Measurements from ENCODE around the gene ZNF579.
A peak's percentile ranks its signal among the peaks of the same experiment; 100 is the strongest.
"Not testable (repeated sequence)": the region's sequence is repeated elsewhere in the genome, so short reads cannot be mapped to it uniquely, and the experiment has no call there.

ZNF579 gene

DNA sequence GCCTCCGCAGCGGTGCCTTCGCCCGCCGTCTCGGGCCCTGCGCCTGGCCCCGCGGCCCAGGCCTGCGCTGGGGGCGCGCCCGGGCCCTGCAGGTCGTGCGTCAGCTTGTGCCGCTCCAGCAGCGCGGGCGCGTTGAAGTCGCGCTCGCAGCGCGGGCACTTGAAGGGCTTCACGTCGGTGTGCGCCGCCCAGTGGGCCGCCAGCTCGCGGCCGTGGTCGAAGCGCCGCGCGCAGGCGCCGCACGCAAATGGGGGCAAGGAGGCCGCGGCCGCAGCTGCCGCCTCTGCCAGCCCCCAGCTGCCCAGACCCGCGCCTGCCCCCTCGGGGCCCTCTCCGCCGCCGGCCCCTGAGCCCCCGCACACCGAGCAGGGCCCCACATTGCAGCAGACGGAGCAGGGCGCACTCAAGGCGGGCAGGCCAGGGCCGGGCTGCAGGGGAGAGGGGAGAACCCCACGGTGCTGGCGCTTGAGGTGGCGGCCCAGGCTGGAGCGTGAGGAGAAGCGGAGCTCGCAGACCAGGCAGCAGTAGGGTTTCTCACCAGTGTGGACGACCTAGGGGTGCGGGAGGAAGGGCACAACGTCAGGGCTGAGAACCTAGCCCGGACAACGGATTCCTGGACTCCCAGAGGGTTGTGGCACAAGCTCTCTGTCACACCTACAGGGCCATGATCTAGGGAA is 12.6 kb upstream of the ZNF579 start:
- no peak for DNase-seq

DNA sequence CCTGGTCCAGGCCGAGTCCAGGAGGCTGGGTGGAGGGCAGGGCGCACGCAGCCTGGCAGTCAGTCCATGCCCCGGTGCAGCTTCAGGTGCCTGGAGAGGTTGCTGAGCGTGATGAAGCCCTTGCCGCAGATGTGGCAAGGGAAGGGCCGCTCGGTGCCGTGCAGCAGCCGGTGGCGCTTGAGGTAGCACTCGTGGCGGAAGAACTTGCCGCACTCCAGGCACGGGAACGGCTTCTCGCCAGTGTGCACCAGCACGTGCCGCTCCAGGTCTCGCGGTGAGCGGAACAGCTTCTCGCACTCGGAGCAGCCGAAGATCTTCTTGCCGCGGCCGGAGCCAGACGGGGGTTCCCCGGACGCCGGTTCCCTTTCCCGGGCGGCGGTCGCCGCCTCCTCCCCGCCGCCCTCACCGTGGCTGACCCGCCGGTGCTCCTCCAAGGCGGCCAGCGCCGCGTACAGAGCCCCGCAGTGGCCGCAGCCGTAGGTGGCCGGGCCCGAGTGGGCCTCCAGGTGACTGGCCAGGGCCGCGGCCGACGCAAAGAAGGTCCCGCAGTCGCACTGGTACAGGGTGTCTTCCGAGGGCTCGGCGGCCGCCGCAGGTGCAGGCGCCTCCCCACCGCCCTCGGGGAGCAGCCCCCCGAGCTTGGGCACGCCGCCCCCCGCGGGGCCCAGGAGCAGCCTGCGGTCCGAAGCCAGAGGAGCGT is 11.9 kb upstream of the ZNF579 start:
- DNase-seq = no peak

DNA sequence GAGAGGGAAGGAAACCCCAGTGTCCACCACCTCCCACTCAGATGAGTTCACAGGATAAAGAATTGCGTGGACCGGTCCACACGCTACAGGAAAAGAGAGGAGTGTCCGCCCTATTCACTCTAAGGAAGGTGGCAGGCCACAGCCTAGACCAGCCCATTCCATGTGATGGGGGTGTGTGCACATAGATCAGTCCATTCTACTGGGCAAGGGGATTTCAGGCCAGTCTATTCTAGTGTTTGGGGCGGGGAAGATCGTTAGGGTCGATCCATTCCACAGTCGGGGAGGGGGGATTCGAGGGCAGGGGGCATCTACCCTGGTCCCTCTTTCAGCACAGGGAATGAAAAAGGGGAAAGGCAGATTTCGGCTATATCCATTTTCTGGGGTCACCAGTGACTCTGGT is 10.9 kb upstream of the ZNF579 start:
- DNase-seq = no peak

DNA sequence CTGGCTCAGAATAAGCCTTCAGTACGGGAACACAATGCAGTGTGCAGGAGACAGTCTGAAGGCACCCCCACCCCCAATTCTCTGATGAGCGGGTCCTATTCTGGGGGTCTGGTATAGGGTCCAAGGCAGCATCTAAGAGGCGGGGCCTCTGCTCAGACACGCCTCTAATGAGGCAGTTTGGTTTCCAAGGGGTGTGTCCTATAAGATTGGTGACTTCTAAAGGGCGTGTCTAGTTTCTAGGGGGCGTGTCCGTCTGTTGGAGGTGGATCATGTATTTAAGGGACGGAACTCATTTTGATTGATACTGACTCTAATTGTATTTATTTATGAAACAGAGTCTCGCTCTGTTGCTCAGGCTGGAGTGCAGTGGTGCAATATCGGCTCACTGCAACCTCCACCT is 10.0 kb upstream of the ZNF579 start:
- DNase-seq = no peak

DNA sequence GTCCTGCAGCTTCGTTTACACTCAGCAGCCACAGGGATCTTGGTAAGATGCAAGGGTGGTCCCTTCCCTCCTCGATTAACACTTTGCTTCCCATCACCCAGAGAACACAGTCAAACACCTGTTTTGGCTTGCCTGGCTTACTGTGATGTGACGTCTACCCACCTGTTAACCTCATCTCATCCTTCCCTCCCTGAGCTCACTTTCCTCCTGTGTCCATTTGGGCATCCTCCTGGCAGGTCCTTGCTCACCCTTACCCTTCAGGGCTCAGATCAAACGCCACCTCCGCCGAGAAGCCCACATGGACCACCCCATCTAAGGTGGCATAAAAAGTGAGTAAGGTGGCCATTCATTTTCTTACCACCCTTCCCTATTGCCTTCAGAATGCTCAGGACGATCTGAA is 9.5 kb upstream of the ZNF579 start:
- no peak for DNase-seq

DNA sequence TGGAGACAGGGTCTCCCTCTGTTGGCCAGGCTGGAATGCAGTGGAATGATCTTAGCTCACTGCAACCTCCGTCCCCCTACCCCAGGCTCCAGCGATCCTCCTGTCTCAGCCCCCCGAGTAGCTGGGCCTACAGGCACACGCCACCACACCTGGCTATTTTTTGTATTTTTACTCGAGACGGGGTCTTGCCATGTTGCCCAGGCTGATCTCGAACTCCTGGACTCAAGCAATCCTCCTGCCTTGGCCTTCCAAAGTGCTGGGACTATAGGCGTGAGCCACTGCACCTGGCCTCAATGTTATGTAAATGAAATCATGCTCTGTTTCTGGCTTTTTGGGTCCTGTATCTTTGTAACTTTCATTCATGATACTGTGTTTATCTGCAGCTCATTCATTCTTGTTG is 8.1 kb upstream of the ZNF579 start:
- DNase-seq = no peak

DNA sequence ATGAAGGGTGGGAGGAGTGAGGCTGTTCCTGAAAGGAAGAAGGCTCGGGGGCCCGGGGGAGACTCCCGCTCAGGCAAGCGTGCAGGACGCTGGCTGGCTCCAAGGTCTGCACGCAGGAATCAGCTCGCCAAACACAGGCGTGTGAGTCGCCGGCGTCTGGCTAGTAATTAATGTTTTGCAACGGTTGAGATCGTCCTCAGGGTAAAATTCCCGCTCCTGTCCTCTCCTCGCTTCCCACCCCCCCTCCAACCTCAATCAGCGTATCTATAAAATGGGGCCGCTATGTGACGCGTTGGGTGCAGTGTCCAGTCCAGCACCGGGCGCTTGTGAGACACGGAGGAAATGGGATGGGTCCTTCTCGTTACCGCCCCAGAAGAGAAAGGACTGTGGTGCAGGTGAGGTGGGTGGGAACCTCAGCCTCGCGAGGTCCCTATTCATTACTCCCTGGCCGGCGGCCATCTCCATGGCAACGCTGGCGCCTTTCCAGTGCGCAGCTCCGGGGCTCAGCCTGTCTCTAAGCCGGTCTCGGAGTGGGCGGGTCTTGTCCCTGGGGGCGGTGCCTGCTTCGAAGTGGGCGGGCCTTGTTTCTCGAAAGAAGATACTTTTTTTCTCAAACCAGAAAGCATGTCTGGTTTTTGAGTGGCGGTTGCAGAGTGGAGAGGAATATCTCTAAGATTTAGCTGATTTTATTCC is 6.5 kb upstream of the ZNF579 start:
- DNase-seq = peak; percentile 77

DNA sequence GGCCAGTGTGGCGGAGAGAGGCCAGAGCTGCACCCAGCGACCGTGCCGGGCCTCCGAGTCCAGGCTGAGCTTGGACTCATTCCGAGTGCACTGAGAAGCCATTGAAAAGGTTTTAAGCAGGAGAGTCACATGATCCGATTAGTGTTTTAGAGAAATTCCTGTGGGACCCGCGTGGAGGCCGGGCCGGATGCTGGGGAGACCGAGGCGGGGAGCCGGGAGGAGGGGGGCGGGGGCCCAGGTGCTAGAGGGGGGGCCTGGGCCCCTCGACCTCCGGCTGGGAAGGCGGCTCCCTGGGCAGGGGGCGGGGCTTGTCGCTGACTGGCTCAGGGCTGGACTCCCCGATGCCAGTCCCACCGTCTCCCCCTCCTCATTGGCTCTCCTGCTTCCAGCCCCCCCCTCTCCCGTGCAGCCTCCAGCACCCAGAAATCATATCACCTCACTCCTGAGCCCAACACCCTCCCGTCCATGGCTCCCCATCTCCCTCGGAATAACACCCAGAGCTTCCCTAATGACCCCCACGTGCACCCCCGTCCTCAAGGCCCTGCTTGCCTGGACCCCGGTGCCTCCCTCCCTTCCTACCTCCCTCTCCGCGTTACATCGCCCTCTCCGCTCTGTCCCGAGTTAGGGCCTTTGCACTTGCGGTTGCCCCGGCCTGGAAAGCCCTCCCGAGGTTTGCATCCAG is 5.2 kb upstream of the ZNF579 start:
- DNase-seq = no peak

DNA sequence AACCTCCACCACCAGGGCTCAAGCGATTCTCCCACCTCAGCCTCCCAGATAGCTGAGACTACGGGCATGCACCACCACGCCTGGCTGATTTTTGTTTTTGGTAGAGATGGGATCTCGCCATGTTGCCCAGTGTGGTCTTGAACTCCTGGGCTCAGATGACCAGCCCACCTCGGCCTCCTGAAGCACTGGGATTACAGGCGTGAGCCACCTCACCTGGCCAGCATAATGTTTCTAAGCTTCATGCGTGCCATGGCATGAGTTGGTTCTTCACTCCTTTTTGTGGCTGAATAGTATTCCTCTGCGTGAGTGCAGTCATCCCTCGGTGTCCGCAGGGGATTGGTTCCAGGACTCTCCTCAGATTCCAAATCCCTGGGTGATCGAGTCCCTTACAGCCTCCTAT is 4.2 kb upstream of the ZNF579 start:
- no peak for DNase-seq

DNA sequence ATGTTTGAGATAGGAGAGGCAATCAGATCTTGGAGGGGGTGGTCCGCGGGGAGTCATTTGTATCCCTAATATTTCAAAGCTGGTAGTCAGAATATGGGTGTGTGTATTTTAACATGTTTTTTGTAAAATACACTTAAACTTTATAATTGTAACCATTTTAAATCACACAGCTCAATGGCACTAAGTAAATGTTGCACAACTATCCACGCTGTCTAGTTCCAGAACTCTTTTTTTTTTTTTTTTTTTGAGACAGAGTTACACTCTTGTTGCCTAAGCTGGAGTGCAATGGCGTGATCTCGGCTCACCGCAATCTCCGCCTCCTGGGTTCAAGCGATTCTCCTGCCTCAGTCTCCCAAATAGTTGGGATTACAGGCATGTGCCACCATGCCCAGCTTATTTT is 3.2 kb upstream of the ZNF579 start:
- not testable (repeated sequence) for DNase-seq

DNA sequence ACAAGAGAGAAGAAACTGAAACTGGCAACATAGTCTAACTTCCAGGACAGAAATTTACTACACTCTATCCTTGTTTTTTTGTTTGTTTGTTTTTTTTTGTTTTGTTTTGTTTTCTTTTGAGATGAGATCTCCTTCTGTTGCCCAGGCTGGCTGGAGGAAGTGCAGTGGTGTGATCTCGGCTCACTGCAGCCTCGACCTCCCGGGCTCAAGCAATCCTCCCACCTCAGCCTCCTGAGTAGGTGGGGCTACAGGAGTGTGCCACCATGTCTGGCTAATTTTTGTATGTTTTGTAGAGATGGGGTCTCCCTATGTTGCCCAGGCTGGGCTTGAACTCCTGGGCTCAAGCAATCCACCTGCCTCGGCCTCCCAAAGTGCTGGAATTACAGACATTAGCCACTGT is 1.6 kb upstream of the ZNF579 start:
- DNase-seq = not testable (repeated sequence)

DNA sequence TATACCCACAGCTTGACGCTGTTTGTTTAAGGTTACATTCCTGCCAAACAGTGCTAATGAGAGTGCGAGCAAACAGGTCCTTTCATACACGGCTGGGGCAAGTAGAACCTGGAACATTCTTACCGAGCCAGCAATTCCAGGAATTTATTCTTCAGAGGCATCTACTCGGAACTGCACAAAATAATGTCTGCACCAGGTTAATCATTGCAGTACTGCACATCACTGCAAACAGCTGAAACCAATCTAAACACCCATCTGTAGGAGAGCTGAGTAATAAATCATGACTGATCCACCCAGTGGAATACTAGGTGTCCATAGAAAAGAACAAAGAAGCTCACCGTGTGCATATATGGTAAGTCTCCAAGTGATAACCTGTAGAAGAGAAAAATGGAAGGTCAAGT is 1.2 kb upstream of the ZNF579 start:
- DNase-seq = no peak

DNA sequence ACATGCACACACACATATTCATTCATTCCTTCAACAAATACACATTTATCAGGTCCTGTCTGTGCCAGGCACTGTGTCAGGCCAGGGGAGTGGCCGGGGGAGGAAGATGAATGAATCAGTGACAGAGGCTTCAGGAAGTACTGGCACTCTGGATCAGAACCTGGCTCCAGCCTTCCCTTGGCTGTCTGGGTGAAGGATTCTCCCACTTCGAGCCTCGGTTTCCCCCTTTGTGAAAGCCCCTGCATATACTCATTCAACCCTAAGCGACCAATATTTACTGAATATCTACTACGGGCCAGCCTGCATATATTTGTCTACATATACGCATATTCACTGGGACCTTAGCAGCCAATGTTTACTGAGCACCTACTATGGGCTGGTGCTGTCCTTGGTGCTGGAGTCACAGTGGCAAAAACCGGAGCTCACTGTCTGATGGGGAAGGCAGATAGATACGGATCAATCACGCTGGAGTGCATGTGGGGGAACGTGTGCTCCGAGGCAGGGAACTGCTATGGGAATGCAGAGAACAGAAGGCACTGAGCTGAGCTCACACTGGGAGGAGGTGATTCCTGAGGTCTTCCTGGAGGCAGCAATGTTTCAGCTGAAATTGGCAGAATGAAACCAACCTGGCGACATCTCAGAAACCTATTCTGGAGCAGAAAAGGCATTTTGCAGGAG is 636 bp upstream of the ZNF579 start:
- DNase-seq = no peak

DNA sequence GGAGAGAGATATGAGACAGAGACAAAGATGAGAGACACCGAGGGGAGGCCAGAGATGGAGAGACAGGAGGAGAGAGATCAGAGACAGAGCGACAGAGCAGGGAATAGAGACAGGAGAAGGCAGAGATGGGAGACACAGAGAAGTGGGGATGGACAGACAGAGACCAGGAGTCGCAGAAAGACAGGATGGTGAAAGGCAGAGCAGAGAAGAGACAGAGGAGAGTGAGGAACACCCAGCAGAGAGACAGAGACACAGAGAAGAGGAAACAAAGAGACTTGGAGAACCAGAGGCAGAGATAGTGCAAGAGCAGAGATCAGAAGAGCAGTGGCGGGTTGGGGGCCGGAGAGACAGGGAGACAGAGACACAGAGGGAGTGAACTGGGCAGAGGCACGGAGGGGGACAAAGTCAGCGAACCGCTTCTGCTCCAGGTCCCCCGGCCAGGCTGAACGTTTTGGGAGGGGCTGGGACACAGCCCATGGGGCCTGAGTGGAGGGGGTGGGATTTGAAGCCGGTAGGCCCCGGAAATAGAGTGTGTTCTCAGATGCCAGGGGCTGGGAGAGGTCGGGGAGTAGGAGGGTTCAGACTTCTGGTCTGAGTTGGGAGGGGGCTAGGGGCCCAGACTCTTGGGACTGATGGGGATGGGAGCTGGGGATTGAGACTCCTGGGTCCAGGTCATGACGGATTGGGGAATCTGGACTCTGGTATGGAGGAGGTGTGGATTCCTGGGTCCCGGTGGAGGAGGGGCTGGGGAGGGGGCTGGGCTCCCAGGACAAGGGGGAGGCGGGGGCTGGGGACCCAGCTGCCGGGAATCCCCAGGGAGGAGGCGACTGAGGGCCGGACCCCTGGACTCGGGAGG is 654 bp downstream of the ZNF579 start:
- no peak for DNase-seq

DNA sequence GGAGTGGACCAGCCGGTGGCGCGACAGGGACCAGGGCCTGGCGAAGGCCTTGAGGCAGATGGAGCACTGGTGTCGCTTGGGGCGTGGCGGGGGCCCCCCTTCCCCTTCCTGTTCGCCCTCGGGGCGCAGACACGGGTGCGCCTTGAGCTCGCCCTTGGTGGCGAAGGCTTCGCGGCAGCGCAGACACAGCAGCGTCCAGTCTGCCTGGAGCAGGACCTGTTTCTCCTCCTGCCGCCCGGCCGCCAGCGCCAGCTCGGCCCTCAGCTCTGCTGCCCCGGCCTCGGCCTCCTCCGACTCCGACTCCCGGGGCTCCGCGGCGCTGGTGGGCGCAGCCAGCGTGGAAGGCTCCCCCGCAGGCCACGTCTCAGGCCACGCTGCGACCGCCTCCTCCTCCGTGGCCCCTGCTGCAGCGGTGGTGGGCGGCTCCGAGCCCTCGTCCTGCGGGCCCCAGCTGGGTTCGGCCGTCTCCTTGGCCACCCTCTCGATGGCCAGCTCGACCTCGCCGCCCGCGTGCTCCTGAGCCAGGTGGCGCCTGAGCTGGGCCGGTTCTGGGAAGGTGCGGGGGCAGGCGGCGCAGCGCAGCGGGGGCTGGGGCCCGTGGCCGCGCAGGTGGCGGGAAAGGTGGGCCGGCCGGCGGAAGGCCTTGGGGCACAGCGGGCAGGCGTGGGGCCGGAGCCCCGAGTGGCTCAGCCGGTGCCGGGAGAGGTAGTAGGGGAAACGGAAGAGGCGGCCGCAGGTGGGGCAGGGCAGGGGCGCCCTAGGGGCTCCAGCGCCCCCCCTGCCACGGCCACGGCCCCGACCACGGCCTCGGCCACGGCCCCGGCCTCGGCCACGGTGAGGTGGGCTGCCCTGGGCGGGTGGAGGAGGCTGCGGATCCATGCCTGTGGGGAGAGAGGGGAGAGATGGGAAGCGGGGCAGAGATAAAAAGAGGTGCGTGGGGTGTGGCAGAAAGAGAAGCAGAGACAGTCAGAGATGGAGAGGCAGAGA is 1.6 kb downstream of the ZNF579 start:
- DNase-seq = no peak

DNA sequence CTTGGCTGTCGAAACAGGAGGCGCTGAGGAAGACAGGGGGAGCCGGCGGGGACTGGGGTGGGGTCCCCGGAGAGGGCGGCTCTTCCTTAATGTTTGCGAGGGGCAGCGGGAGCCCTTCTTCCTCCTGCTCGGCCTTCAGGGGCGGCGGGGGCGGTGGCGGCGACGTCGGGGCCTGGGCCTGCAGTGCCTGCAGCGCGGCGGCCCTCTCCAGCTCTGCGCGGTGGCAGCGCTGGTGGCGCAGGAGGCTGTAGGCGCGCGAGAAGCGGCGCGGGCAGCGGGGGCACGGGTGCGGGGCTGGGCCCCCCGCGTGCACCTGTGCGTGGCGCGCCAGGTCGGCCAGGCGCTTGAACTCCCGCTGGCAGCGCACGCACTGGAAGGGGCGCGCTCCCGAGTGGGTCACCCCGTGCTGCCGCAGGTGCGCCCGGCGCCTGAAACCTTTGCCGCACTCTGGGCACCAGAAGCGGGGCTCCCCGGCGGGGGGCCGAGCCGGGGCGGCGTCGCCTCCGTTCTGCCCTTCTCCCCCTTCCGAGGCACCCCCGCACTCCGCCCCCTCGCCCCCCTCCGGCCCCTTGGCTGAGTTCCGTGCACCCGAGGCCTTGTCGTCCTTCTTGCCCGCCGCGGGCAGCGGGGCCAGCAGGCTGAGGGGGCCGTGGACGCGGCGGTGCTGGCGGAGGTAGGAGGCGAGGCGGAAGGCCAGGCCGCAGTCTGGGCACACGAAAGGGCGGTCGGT is 2.5 kb downstream of the ZNF579 start:
- DNase-seq = no peak

DNA sequence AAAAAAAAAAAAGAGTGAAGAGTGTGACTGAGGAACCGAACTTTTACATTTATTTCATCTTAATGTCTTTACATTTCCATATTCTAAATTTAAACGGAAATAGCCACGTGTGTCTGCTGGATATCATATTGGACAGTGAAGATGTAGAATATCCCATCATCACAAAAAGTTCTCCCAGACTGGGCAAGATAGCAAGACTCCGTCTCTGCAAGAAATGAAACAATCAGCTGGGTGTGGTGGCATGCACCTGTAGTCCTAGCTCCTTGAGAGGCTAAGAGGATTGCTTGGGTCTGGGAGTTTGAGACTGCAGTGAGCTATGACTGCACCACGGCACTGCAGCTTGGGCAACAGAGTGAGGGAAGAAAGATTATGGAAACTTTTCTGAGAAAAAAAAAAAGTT is 3.9 kb downstream of the ZNF579 start:
- no peak for DNase-seq

DNA sequence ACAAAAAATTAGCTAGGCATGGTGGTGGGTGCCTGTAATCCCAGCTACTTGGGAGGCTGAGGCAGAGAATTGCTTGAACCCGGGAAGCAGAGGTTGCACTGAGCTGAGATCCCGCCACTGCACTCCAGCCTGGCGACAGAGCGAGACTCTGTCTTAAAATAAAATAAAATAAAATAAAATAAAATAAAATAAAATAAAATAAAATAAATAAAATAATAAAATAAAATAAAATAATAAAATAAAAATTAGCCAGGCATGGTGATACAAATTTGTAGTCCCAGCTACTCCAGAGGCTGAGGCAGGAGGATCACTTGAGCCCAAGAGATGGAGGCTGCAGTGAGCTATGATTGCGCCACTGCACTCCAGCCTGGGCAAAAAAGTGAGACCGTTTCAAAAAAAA is 6.7 kb downstream of the ZNF579 start:
- DNase-seq = not testable (repeated sequence)

DNA sequence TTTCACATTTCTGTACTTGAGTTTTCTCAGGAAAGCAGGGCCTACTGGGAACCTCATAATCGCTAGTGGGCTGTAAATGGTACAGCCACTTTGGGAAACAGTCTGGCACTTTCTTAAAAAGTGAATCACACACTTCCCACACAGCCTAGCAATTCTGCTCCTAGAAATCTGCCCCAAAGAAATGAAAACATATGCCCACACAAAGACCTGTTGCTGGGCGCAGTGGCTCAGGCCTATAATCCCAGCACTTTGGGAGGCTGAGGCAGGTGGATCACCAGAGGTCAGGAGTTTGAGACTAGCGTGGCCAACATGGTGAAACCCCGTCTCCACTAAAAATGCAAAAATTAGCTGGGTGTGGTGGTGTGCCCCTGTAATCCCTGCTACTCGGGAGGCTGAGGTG is 11.2 kb downstream of the ZNF579 start:
- not testable (repeated sequence) for DNase-seq

DNA sequence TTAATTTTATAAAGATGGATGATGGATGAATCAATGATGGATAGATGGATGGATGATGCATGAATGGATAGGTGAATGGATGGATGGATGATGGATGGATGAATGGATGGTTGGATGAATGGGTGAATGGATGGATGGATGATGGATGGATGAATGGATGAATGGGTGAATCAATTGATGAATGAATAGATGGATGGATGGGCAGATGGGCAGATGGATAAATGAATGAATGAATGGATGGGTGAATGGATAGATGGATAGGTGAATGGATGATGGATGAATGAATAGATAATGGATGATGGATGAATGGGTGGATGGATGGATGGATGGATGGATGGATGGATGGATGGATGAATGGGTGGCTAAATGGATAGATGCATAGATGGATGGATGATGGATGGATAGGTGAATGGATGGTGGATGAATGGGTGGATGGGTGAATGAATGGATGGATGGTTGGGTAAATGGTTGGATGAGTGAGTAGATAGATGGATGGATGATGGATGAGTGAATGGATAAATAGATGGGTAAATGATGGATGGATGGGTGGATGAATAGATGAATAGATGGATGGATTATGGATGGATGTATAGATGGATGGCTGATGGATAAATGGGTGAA is 12.8 kb downstream of the ZNF579 start:
- no peak for DNase-seq
